Testis (tissue), 3 donors: ENCODE measurements around the gene DUS3L. TPM values are rescaled to one million over a fixed set of nuclear protein-coding genes. Genes with fewer than 3 reads are reported as not detected.
"Not testable (repeated sequence)": the region's sequence is repeated elsewhere in the genome, so short reads cannot be mapped to it uniquely, and the experiment has no call there.

ENCODE experiments used
- DNase-seq: peaks from one replicate; pipeline ENCODE4 v3.0.0-alpha.2; 2019
- H3K27ac ChIP-seq, 2 donors: fragments of 200-600 bp; sonication (generic); one replicate each; pipeline ENCODE4 v1.5.1; 2019
- H3K27me3 ChIP-seq: fragments of 200-600 bp; sonication (generic); one replicate; pipeline ENCODE4 v1.5.1; 2019
- H3K36me3 ChIP-seq: fragments of 200-600 bp; sonication (generic); one replicate; pipeline ENCODE4 v1.5.1; 2017; ENCODE audit warnings: low read depth; ENCODE audit errors: missing control alignments
- H3K4me1 ChIP-seq: fragments of 200-600 bp; sonication (generic); one replicate; pipeline ENCODE4 v1.5.1; 2019
- H3K4me3 ChIP-seq, 2 donors: fragments of 200-600 bp; sonication (generic); one replicate each; pipeline ENCODE4 v1.5.1; 2017 to 2019
- H3K9me3 ChIP-seq: fragments of 200-600 bp; sonication (generic); one replicate; pipeline ENCODE4 v1.5.1; 2017
- POLR2A ChIP-seq: fragments of 450-650 bp; IDR thresholded peaks from one replicate; pipeline ENCODE4 v1.6.1; 2017; ENCODE audit warnings: antibody characterized with exemption, mild to moderate bottlenecking, moderate library complexity
- WGBS, 2 donors: methylation state at CpG; one replicate each; pipeline ENCODE4 v1.1.5; 2018; 5-methylcytosine and 5-hydroxymethylcytosine counted together
- intact Hi-C: fragments of 100-400 bp; cut with DNase I; formaldehyde crosslinking; loops from one replicate; pipeline ENCODE4 v1.15.1; 2023; ENCODE audit warnings: low total_unique reads
- polyA plus RNA-seq: library from polyadenylated mRNA; stranded (reverse); fragments of 350-450 nt; fragmentation: Illumina TruSeq; extraction: RNeasy Lipid Tissue Mini Kit (QIAGEN cat#74804); gene quantifications from one replicate; pipeline ENCODE4 v1.2.3, GENCODE V29; 2014; ENCODE audit warnings: low read depth, low replicate concordance; ENCODE audit not compliant: insufficient read depth
- total RNA-seq, 2 donors: library from RNA; depleted of rRNA; stranded (reverse); fragments of >200 nt; gene quantifications; one replicate each; pipeline ENCODE4 v1.2.3, GENCODE V29; 2016
- TF ChIP-seq, protein P1 (sequence below), 3 experiments: fragments of 450-650 bp in 2 of 3; fragments of 200-600 bp in 1 of 3; sonication (generic) in 1 of 3; IDR thresholded peaks; one replicate each; pipeline ENCODE4 v1.5.1; 2016 to 2019; ENCODE audit warnings: antibody characterized with exemption in 3 of 3, mild to moderate bottlenecking in 2 of 3, moderate library complexity in 1 of 3

DUS3L gene
- total and polyA plus RNA-seq, 3 donors from 2014 or later: 75.6 to 114 (median 92.2) TPM

DNA sequence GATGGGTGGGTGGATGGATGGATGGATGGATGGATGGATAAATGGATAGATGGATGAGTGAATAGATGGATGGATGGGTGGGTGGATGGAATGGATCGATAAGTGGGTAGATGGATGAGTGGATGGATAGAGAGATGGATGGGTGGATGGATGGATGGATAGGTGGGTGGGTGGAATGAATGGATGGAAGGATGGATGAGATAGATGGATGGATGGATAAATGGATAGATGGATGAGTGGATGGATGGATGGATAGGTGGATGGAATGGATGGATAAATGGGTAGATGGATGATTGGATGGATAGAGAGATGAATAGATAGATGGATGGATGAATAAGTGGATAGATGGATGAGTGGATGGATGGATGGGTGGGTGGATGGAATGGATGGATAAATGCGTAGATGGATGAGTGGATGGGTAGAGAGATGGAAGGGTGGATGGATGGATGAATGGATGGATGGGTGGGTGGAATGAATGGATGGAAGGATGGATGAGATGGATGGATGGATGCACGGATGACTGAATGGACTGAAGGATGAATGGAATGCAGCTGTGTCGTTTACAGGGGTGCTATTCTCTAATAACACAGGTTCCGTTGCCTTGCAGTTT, 28.2 kb downstream of the DUS3L start:
- Histone ChIP-seq H3K9me3 (no peaks in the 10 kb centered on the region), H3K4me3 (no peak overlapping the region), H3K4me1 (no peaks in the 10 kb centered on the region), H3K27ac (no peak overlapping the region), H3K36me3 (no peaks in the 10 kb centered on the region), H3K27me3 (no peaks in the 10 kb centered on the region)
- intact Hi-C loops: no loop called here
- DNase-seq: no peak
- 91 to 94% methylated on average over 5 of the region's 5 CpGs for WGBS, 2 donors
- no peak for TF ChIP-seq POLR2A
- TF ChIP-seq, protein P1, sequence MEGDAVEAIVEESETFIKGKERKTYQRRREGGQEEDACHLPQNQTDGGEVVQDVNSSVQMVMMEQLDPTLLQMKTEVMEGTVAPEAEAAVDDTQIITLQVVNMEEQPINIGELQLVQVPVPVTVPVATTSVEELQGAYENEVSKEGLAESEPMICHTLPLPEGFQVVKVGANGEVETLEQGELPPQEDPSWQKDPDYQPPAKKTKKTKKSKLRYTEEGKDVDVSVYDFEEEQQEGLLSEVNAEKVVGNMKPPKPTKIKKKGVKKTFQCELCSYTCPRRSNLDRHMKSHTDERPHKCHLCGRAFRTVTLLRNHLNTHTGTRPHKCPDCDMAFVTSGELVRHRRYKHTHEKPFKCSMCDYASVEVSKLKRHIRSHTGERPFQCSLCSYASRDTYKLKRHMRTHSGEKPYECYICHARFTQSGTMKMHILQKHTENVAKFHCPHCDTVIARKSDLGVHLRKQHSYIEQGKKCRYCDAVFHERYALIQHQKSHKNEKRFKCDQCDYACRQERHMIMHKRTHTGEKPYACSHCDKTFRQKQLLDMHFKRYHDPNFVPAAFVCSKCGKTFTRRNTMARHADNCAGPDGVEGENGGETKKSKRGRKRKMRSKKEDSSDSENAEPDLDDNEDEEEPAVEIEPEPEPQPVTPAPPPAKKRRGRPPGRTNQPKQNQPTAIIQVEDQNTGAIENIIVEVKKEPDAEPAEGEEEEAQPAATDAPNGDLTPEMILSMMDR (IDR thresholded peaks at IDR 0.05): no peak

DNA sequence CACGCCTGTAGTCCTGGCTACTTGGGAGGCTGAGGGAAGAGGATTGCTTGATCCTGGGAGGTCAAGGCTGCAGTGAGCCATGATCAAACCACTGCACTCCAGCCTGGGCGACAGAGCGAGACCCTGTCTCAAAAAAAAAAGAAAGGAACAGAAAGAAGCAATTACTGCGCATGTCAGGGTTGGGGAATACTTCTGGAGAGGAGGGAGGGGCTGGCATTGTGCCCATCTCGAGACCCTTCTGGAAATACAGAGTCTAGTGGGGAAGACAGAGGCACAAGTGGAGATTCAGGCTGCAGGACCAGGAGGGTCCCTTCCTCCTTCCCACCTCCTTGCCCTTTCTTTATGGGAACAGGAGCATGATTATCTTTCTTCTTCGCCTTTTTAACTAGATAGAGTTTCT, 37.2 kb downstream of the DUS3L start:
- Histone ChIP-seq H3K27ac (no peak overlapping the region), H3K4me3 (no peak overlapping the region), H3K4me1 (no peaks in the 10 kb centered on the region), H3K36me3 (no peaks in the 10 kb centered on the region), H3K9me3 (no peaks in the 10 kb centered on the region), H3K27me3 (no peaks in the 10 kb centered on the region)
- no peak for DNase-seq
- no peak for TF ChIP-seq POLR2A
- TF ChIP-seq, protein P1 (IDR thresholded peaks at IDR 0.05): no peak
- intact Hi-C loops: no loop called here
- 69 to 81% methylated on average over 6 of the region's 6 CpGs for WGBS, 2 donors

DNA sequence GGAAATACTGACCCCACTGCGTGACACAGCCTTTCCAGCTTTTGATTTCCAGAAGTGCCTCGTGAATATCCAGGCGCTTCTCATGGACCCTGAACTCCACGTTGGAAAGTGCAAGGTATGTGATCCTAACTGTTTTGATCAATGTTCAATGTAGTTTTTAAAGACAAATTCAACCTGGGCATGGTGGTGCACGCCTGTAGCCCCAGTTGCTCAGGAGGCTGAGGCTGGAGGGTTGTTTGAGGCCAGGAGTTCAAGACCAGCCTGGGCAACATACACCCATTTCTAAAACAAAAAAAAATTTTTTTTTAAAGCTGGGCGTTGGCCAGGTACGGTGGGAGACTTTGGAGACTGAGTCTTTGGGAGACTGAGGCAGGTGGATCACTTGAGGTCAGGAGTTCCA, 39.3 kb downstream of the DUS3L start:
- Histone ChIP-seq H3K27me3 (no peaks in the 10 kb centered on the region), H3K36me3 (no peaks in the 10 kb centered on the region), H3K4me1 (no peaks in the 10 kb centered on the region), H3K9me3 (no peaks in the 10 kb centered on the region), H3K4me3 (no peak overlapping the region), H3K27ac (no peak overlapping the region)
- no peak for DNase-seq
- WGBS, 2 donors: 85 to 88% methylated on average over 7 of the region's 7 CpGs
- TF ChIP-seq, protein P1 (IDR thresholded peaks at IDR 0.05): no peak
- no peak for TF ChIP-seq POLR2A
- intact Hi-C loops: no loop called here

DNA sequence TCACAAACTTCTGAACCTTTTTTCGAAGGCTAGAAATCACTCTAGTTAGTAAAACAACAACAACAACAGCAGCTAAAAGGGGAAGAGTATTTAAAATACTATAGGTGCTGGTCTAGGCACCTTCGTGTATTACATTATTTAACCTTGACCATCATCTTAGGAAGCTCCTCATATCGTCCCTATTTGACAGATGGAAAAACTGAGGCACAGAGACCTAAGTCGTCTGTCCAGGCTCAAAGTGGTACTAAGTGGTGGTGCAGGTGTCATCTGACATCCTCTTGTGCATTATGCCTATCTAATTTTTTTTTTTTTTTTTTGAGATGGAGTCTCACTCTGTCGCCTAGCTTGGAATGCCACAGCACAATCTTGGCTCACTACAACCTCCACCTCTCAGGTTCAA, 41.5 kb downstream of the DUS3L start:
- H3K36me3 ChIP-seq: no peaks in the 10 kb centered on the region
- no peak overlapping the region for H3K4me3 ChIP-seq
- no peak overlapping the region for H3K27ac ChIP-seq
- no peak for DNase-seq
- no peaks in the 10 kb centered on the region for H3K4me1 ChIP-seq
- TF ChIP-seq, protein P1 (IDR thresholded peaks at IDR 0.05): no peak
- no peak for TF ChIP-seq POLR2A
- intact Hi-C loops: no loop called here
- no peaks in the 10 kb centered on the region for H3K9me3 ChIP-seq
- WGBS, 2 donors: 91% methylated on average over 5 of the region's 5 CpGs
- H3K27me3 ChIP-seq: no peaks in the 10 kb centered on the region

DNA sequence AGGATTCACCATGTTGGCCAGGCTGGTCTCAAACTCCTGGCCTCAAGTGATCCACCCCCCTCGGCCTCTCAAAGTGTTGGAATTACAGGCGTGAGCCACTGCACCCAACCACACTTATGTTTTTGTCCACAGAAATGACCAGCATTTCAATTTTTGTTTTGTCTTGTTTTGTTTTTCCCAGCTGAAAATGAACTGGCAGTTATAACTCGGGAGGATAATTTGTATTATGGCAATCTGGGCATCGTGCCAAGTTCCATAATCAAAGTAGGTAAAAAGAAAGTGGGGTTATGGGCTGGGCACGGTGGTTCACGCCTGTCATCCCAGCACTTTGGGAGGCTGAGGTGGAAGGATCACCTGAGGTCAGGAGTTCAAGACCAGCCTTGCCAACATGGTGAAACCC, 42.0 kb downstream of the DUS3L start:
- intact Hi-C loops, DNase-seq, H3K4me1 ChIP-seq: not testable (repeated sequence)

DNA sequence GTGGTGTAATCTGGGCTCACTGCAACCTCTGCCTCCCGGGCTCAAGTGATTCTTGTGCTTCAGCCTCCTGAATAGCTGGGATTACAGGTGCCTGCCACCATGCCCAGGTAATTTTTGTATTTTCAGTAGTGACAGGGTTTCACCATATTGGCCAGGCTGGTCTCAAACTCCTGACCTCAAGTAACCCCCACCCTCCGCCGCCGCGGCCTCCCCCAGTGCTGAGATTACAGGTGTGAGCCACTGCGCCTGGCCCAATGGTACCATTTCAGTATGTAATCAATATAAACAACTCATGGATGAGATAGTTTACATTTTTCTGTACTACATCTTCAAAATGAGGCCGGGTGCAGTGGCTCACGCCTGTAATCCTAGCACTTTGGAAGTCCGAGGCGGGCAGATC, 46.0 kb downstream of the DUS3L start:
- H3K27me3 ChIP-seq, DNase-seq, H3K36me3 ChIP-seq, H3K4me1 ChIP-seq, intact Hi-C loops, H3K9me3 ChIP-seq, H3K4me3 ChIP-seq, H3K27ac ChIP-seq: not testable (repeated sequence)
- WGBS, 2 donors: 87 to 92% methylated on average over 10 of the region's 10 CpGs

More for the DNA sequence above, 42.0 kb downstream of the DUS3L start:
- H3K27ac ChIP-seq, H3K36me3 ChIP-seq, H3K9me3 ChIP-seq, H3K4me3 ChIP-seq, H3K27me3 ChIP-seq: not testable (repeated sequence)
- 44 to 58% methylated on average over 6 of the region's 6 CpGs for WGBS, 2 donors
